CD4-positive, alpha-beta T cell treated with Interferon alpha-2 for 1 hour (primary cell): Measurements from ENCODE around the gene LMNB1.
"Not testable (repeated sequence)": the region's sequence is repeated elsewhere in the genome, so short reads cannot be mapped to it uniquely, and the experiment has no call there.

Experiments
- DNase-seq, 2 donors: peaks; one replicate each; pipeline ENCODE4 v3.0.0-alpha.2; 2020 to 2022

The LMNB1 gene, protein sequence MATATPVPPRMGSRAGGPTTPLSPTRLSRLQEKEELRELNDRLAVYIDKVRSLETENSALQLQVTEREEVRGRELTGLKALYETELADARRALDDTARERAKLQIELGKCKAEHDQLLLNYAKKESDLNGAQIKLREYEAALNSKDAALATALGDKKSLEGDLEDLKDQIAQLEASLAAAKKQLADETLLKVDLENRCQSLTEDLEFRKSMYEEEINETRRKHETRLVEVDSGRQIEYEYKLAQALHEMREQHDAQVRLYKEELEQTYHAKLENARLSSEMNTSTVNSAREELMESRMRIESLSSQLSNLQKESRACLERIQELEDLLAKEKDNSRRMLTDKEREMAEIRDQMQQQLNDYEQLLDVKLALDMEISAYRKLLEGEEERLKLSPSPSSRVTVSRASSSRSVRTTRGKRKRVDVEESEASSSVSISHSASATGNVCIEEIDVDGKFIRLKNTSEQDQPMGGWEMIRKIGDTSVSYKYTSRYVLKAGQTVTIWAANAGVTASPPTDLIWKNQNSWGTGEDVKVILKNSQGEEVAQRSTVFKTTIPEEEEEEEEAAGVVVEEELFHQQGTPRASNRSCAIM

DNA sequence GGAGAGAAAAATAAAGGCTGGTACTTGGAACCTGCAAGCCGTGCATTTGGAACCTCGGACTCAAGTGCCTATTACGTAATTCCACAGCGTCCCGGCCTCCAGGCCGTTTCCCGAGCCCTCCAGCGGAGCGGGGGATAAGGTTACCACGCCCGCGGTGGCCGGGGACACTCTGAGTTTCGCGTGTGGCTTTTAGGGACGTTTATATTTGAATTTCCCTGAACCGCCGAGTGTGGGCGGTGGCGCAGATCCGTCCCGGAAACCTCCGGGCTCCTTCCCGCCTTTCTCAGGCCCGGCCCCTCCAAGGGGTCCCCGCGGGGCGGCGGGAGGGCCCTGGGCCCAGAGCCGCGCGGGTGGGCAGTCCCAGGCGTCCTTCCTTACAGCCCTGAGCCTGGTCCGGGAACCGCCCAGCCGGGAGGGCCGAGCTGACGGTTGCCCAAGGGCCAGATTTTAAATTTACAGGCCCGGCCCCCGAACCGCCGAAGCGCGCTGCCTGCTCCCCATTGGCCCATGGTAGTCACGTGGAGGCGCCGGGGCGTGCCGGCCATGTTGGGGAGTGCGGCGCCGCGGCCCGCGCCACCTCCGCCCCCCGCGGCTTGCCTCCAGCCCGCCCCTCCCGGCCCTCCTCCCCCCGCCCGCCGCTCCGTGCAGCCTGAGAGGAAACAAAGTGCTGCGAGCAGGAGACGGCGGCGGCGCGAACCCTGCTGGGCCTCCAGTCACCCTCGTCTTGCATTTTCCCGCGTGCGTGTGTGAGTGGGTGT, at the start of gene LMNB1:
LMNB1 (plus strand) TSS at position 638 of the 758 bp plus-strand sequence. CDS start 373 bp downstream, outside the sequence.
- peak; percentile 93 to 95 for DNase-seq

DNA sequence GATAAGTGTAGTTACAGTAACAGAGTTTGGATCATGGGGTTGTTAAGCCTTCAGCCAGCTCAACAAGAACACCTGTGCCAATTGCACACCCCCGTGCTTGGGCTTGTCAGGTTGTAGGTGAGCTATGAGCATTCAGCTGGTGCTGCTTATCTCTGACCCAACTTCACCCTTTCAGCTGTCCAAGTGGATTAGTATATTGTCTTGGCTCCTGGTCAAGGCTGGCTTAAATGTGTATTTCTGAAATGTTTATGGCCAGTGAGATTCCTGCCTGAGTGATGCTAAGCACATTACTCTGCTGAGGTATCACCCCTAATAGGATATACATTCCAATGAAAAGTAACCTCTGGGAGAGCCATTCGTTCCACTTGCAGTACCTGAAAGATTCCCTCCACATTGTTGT, 44.2 kb upstream of the LMNB1 start:
- no peak for DNase-seq

DNA sequence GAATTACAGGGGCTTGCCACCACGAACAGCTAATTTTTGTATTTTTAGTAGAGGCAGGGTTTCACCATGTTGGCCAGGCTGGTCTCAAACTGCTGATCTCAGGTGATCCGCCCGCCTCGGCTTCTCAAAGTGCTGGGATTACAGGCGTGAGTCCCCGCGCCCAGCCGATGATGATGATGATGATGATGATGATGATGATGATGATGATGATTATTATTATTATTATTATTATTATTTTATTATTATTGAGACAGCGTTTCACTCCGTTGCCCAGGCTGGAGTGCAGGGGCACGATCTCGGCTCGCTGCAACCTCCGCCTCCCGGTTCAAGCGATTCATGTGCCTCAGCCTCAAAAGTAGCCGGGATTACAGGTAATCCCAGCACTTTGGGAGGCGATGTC, 42.4 kb upstream of the LMNB1 start:
- DNase-seq: not testable (repeated sequence)

DNA sequence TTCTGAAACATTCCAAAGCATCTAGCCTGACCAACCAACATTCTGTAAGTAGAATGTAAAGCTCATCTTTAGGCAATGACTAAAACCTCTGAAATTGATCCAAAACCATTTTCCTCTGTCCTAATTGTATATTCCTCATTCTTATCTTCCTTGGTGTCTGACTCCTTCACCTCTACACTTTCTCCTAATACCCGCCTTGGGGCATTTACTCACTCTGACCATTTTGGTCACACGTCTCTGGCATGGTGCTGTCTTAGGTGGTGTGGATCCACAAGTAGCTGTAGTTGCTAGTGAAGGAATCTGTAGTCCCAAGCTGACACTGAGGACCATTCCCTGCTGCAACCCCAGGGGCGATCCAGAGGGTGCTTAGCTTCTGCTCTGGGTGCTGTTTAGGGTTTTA, 40.8 kb upstream of the LMNB1 start:
- DNase-seq: no peak

DNA sequence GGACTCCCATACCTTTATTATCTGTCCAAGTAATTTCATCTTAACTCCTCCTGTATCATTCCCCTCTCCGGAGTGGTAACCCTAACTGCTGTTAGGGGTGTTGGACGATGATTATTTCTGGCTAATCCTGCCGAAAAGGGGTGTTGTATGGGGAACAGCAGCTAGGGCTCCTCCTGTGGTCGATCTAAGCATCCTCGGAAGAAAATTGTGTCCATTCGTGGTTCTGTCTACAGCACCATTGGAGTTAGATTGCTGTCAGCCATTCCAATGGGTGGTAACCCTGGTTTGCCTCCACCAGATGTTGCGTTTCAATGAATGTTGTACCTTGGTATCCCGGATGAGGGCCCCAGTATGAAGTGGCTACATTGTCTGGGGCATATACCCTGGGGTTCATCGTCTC, 35.6 kb upstream of the LMNB1 start:
- DNase-seq: no peak

DNA sequence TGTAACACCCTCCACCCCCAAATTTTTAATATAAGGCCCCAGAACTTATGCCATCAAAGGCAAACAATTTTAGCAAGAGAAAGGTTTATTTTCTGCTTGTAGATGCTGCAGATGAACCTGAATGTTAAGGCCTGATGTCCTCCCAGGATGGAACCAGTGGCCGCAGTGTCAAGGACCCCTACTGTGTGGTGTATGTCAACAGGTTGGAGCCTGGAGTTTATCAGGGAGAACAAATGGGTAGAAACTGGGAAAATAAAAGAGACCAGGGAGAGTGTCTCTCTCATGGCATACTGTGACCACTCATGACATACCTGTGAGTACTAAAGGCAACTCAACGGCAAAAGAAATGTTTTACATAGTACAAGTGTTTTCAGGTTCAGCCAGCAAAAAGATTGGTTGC, 34.5 kb upstream of the LMNB1 start:
- DNase-seq: no peak

DNA sequence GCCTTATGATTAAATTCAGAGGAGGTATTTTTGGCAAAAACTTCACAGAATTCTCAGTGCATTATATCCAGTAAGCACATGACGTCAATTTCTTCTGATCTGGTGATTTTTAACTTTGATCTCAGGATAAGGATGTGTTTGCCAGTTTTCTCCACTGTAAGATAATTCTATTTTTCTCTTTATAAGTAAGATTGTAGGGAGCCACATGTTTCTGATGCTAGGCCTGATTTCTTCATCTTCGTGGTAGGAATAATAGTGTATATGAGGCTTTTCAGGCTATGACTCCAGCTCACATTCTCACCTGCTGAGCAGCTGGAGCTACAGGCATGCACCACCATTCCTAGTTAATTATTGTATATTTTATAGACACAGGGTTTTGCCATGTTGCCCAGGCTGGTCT, 32.1 kb upstream of the LMNB1 start:
- no peak for DNase-seq

DNA sequence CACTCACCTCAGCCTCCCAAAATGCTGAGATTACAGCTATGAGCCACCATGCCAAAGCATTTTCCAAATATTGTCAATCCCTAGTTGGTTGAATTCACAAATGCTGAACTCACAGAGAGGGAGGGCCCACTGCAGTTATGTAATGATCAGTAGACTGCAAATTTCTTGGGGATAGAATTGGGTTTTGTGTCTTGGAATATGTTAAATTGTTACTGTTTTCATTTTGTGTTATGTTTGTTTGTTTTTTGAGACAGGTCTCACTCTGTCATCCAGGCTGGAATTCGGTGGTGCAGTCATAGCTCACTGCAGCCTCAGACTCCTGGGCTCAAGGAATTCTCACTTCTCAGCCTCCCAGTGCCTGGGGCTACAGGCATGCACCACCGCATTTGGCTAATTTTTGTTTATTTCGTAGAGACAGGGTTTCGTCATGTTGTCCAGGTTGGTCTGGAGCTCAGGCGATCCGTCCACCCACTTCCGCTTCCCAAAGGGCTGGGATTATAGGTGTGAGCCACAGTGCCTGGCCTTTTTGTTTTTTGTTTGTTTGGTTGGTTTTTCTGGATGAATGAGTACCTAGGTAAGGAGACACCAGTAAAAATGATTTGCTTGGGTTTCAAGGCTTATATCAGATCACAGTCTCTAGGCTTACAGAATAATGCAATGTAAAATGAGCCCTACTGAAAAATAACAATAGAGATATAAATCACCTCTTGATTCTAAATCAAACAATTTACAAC, 31.5 kb upstream of the LMNB1 start:
- no peak for DNase-seq

DNA sequence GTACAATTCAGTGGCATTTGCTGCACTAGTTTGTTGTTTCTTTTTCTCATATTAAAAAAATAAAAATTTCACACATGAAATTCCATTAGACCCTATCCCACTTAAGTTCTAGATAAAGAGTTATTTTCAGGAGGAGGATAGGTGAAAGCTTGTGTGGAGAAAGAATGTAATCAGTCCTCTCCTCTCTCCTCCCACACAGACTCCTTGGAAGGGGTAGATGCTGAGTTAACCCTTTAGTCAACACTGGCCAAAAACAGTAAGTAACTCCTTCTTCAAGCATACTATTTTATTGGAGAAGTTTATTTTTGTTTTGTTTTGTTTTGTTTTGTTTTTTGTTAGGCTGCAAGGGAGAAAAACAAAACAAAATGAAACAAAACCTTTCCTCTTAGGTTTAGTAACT, 30.6 kb upstream of the LMNB1 start:
- no peak for DNase-seq

DNA sequence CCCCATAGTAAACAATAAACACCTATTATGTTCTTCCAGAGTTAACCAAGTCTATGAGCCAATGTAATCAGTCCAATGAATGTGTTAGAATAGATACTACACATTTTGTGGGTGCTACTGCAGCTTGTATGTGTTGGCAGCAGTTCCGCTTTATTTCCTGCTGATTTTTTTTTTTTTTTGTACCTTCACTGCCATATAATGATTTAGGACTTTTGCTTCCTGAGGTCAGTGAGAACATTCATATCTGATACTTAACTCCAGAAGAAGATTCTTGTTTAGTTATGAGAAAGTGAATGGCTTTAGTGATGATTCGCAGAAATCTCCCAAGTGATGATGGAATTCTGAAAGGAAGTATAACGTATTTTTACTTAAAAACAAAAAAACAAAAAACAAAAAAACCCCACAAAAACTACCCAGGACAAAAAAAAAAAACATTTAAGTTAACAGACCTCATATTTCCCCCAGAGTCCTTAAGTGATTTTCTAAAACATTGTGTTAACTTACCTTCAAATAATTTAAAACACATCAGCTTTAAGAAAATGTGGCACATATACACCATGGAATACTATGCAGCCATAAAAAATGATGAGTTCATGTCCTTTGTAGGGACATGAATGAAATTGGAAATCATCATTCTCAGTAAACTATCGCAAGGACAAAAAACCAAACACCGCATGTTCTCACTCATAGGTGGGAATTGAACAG, 24.7 kb upstream of the LMNB1 start:
- DNase-seq: no peak

DNA sequence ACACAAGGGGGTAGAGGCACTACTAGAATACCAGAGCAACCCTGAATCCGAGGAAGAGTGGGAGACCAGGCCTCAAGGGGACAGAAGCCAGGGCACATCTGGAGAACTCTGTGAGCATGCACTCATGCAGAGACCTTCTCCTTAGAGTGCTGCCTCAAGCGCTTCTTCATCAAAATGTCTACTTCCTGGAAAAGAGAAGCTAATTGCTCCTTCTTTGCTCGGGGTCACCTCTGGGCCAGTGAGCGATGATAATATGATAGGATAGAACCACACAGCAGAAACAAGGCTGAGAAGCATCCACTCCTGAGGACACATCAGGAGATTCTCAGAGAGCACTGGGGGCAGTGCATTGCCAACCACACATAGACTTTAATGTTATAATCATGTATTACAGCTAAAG, 23.7 kb upstream of the LMNB1 start:
- DNase-seq: no peak

DNA sequence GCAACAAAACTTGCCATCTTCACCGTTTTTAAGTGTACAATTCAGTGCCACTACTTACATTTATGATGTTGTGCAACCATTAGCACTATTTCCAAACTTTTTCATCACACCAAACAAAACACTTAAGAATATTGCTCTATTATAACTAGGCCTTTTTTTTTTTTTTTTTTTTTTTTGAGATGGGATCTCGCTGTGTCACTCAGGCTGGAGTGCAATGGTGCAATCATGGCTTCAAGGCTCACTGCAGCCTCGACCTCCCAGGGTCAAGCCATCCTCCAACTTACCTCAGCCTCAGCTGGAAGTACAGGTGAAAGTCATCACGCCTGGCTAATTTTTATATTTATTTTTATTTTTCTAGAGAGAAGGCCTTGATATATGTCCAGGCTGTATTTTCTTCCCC, 22.3 kb upstream of the LMNB1 start:
- DNase-seq: no peak

DNA sequence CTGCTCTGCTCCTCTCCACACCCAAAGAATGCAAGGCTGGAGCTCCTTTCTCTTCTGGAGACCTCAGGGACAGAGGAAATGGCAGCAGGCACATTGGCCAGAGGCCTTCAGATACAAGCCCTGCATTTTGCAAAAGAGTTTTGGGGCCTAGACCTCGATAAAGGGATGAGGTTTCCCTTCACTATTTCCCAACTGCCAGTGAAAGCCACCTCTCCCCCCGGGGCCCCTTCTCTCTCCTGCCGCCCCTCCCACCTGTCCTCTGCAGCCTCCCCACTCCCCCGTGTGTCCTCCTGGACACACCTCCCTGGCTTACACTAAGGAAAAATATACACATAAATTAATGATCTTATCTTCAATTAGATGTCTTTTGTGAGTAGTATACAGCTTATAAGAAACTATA, 21.3 kb upstream of the LMNB1 start:
- DNase-seq: no peak

DNA sequence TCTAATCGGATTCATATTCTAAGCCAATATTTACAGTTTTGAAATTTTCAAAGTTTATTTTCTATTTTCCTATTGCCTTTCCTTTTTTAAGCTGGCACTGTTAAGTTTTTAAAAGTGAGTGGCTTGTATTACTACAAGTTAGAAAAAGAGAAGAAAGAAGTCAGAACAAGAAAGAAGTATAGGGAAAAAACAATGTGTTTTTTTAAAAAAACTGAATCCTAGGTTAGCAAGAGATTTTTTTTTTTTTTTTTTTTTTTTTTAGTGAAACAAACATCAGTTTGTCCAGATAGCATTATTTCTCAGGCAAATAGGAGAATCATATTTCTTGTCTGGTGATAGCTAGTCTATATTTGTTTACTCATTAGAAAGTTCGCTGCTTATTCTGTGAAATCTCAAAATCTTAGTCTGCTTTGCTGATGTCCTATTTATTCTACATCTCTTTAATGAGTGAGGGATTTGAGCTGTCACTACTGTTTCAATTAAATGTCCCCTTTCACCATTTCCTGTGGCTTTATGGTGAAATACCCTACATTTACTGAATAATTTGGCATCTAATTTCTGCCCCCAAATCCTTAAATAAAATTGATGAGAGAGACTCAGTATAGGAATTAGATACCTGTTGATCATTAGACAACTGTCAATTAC, 19.1 kb upstream of the LMNB1 start:
- no peak for DNase-seq

DNA sequence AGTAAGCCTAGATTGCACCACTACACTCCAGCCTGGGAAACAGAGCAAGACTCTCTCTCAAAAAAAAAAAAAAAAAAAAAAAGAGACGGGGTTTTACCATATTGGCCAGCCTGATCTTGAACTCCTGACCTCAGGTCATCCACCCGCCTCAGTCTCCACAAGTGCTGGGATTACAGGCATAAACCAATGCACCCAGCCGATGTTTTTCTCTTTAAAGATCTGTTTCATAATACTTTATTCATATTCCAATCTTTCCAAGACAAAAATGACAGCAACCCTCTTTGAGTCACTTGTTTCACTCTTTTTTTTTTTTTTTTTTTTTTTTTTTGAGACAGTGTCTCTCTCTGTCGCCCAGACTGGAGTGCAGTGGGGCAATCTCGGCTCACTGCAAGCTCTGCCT, 13.6 kb upstream of the LMNB1 start:
- DNase-seq: peak in 1 of 2 donors; percentile 12

DNA sequence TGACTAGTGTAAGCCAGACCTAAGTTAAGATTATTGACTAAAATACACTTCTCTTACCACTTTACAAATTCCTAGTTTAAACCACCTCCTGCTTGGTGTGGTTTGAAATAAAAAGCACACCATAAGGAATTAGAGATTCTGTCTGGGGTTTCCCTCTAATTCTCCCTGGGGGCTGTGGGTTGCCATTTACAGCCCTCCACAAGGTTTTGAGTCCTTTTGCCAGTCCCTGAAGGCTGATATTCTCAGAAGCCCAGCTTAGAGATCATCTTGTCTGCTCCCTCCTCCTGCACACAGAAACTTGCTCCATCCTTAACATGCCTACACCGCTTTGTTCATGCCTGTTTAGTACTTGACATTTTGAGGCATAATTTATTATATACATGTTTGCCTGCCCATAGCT, 7.2 kb upstream of the LMNB1 start:
- DNase-seq: no peak

DNA sequence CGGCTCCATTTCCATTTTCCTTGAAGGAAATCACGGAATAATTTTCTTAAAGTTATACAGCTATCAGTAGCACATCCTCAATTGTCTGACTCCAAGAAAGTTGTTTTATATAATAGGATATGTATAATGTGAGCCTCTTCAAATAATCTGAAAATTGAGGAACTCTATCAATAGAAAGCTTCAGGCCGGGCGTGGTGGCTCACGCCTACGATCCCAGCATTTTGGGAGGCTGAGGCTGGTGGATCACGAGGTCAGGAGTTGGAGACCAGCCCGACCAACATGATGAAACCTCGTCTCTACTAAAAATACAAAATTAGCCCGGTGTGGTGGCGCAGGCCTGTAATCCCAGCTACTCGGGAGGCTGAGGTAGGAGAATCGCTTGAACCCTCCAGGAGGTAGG, 3.4 kb upstream of the LMNB1 start:
- DNase-seq: not testable (repeated sequence)

DNA sequence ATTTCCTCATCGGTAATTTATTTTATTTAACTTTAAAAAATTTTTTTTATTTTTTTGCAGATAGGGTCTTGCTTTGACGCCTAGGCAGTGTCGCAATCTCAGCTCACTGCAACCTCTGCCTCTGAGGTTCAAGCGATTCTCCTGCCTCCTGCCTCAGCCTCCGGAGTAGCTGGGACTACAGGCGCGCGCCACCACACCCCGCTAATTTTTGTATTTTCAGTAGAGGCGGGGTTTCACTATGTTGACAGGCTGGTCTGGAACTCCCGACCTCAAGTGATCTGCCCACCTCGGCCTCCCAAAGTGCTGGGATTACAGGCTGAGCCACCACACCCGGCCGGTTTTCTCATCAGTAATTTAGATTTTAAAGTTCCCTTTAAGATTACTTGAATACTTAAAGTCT, 2.3 kb upstream of the LMNB1 start:
- DNase-seq: not testable (repeated sequence)

DNA sequence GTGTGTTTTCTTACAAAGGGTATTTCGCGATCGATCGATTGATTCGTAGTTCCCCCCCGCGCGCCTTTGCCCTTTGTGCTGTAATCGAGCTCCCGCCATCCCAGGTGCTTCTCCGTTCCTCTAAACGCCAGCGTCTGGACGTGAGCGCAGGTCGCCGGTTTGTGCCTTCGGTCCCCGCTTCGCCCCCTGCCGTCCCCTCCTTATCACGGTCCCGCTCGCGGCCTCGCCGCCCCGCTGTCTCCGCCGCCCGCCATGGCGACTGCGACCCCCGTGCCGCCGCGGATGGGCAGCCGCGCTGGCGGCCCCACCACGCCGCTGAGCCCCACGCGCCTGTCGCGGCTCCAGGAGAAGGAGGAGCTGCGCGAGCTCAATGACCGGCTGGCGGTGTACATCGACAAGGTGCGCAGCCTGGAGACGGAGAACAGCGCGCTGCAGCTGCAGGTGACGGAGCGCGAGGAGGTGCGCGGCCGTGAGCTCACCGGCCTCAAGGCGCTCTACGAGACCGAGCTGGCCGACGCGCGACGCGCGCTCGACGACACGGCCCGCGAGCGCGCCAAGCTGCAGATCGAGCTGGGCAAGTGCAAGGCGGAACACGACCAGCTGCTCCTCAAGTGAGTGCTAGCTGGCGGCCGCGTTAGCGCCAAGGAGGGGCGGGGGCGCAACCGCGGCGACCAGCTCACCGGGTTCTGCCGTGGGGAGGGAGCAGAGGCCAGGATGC, 480 bp downstream of the LMNB1 start:
- peak; percentile 65 to 67 for DNase-seq

DNA sequence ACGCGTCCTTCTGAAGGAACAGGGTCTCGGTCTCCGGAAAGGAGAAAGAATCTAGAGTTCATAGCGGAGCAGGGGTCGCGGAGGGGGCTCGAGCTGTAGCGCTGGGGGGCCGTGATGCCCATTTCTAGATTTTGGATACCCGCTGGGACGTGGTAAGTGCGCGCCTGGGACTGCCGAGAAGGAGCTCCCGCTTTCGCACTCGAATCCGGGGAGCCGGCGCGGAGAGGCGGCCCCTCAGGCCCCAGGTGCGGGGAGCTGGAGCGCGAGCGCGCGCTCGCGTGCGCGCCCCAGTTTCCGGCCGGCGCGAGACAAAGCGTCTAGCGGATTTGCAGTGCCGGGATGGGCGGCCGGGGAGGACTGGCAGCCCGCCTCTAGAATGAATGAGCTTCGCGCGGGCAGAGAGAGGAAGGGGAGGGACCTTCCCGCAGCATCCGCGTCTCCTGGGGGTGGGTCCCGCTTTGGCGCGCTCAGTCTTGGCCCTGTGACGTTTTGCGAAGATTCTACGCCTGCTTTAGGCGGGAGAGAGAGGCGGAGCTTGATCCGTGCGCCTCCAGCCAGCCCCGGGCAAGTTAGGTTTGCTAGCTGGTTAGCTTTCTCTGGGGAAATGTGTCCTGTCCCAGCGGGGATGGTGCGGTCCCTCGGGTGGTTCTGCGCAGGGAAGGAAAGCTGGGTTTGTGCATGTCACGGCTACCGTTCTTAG, 1.2 kb downstream of the LMNB1 start:
- peak; percentile 96 for DNase-seq
